GM13977 (cell line): ENCODE data around the gene FUT7.

Experiments used
- DNase-seq: peaks from one replicate; pipeline ENCODE4 v3.0.0; 2012; ENCODE audit warnings: low spot score
- in situ Hi-C: fragments of 300-500 bp; cut with MboI; formaldehyde crosslinking; loops from one replicate; pipeline ENCODE4 v1.12.0; 2022; ENCODE audit warnings: low sequenced_read_pairs, low pct_unique_long_range_greater_than_20kb, mixed read lengths, inconsistent platforms; ENCODE audit not compliant: unreplicated experiment
- TF ChIP-seq, protein P1 (sequence below): IDR thresholded peaks from 2 replicates; pipeline ENCODE4 v1.5.1; 2012; ENCODE audit warnings: mild to moderate bottlenecking, control low read depth; ENCODE audit not compliant: insufficient read depth; ENCODE audit errors: extremely low read depth, missing control alignments

Gene FUT7

DNA sequence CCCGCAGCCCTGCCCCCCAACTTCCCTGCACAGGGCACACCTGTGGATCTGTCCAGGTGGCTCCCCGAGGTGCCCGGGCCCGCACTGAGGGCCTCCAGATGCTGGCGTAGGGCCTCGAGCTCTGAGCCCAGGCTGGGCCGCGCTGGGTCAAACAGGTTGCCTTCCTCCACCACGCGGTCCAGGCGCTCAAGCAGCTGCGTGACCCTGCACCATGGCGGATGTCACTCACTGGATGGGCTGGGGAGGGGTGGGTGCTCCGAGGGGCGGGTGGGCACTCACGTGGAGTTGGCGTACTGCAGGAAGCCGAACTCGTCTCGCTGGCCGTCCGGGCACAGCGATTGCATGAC is 9.3 kb downstream of the FUT7 start:
- TF ChIP-seq, protein P1, sequence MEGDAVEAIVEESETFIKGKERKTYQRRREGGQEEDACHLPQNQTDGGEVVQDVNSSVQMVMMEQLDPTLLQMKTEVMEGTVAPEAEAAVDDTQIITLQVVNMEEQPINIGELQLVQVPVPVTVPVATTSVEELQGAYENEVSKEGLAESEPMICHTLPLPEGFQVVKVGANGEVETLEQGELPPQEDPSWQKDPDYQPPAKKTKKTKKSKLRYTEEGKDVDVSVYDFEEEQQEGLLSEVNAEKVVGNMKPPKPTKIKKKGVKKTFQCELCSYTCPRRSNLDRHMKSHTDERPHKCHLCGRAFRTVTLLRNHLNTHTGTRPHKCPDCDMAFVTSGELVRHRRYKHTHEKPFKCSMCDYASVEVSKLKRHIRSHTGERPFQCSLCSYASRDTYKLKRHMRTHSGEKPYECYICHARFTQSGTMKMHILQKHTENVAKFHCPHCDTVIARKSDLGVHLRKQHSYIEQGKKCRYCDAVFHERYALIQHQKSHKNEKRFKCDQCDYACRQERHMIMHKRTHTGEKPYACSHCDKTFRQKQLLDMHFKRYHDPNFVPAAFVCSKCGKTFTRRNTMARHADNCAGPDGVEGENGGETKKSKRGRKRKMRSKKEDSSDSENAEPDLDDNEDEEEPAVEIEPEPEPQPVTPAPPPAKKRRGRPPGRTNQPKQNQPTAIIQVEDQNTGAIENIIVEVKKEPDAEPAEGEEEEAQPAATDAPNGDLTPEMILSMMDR, result no peak
- in situ Hi-C loops, result no loop called here
- no peak for DNase-seq

DNA sequence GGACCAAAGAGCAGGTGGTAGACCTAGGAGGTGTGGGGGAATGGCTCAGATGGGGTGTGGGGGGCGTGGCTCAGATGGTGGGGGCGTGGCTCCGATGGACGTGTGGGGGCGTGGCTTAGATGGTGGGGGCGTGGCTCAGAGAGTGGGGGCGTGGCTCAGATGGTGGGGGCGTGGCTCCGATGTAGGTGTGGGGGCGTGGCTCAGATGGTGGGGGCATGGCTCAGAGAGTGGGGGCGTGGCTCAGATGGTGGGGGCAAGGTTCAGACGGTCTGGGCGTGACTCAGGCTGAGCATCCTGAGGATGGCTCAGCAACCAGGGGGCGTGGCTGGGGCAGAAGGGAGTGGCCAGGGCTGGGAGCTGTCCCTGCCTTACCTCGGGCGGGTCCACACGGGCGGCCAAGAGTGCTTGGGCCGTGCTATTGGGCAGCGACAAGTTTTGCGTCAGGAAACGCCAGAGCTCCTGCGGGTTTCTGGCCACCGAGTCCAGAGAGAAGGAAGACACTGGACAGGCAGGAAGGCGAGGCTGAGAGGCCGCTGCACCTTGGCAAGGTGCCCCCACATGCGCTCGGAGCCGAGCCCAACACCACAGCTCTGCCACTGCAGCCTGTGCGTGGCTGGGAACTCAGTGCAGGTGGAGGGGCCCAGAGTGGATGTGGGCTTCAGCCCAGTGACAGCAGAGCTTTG is 9.8 kb downstream of the FUT7 start:
- TF ChIP-seq, protein P1, result no peak
- DNase-seq, result peak; percentile 78
- in situ Hi-C loops, result no loop called here

DNA sequence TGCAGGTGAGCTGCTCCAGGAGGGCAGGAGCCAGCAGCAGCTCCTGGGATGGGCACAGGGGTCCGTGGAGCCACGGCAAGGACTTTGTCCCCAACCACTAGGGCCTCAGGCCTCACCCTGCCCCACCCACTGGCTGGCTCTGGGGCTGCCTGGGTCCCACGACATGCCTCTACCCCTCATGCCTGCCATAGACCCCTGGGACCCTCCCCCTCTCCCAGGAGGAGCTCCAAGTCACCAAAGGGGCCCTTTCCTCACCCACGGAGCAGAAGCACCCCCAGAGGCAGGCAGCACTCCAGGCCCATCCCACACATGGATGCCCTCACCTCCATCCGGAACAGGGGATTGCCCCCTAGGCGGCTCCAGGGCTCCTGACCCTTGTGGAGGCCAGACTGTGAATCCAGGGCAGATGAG is 10.3 kb downstream of the FUT7 start:
- DNase-seq, result no peak
- TF ChIP-seq, protein P1, result no peak
- in situ Hi-C loops, result no loop called here

DNA sequence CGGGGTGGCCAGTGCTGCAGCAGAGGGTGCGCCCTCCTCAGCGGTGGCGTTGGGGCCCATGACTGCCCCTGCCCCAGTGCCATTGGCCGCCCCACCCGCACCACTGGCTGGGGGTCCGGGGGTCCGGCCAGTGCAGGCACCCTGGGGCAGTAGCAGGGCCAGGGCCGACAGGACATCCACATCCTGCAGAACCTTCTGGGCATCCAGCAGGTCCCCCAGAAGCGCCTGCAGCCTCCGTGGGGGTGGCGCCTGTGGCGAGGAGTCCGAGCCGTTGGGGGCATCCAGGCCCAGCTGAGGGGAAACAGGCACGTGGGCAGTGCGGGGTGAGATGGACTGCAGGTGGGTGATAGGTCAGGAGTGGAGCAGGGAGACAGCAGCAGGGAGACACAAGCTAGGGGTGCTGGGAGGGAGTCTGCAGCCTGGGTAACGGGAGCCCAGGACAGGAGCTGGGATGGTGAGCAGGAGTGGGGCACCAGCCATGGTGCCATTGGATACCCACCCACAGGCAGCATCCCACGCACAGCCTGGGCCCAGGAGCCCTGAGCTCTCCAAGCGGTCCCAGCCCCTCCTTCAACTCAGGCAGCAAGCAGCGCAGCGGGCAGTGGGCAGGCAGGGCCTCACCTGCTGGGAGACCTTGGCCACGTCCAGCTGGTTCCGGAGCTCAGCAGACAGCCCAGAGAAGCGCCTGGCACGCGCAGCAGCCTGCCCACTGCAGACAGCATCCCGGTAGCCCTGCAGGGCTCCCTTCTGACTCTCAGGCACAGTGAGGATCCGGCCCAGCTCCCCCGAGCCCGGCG is 10.9 kb downstream of the FUT7 start:
- no peak for DNase-seq
- in situ Hi-C loops, result no loop called here
- TF ChIP-seq, protein P1, result no peak

DNA sequence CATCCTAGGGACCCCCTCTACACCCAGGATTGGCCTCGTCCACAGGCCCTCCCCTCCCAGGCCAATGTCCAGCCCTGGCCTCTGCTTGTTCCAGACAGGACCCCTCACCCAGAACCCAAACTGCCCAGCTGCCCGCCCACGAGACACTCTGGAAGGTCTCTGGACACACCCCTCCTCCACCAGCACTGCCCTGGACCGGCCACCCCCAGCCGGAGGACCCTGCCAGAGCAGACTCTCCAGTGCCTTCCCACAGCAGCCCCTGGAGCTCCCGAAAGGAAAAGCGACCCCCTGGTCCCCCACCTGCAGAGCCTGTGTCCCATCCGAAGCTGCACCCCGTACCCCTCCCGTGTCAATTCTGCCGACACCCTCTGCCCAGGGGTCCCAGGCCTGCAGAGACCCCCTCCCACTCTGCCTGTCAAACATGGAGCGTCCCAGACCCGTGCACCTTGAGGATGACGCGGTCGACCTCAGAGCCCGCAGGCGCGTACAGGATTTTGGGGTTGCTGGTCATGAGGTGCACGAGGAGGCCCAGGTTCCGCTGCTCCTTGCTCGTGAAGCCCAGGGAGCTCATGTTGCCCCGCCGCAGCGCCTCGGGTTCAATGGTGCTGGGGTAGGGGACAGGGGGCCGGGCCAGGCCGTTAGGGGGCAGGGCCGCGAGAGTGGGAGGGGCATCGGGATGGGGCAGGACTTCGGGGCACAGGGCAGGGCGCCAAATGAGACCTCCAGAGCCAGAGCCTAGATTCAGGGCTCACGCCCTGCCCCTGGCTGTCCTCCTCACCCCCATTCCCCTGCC is 11.8 kb downstream of the FUT7 start:
- no peak for DNase-seq
- TF ChIP-seq, protein P1, result no peak
- in situ Hi-C loops, result no loop called here

DNA sequence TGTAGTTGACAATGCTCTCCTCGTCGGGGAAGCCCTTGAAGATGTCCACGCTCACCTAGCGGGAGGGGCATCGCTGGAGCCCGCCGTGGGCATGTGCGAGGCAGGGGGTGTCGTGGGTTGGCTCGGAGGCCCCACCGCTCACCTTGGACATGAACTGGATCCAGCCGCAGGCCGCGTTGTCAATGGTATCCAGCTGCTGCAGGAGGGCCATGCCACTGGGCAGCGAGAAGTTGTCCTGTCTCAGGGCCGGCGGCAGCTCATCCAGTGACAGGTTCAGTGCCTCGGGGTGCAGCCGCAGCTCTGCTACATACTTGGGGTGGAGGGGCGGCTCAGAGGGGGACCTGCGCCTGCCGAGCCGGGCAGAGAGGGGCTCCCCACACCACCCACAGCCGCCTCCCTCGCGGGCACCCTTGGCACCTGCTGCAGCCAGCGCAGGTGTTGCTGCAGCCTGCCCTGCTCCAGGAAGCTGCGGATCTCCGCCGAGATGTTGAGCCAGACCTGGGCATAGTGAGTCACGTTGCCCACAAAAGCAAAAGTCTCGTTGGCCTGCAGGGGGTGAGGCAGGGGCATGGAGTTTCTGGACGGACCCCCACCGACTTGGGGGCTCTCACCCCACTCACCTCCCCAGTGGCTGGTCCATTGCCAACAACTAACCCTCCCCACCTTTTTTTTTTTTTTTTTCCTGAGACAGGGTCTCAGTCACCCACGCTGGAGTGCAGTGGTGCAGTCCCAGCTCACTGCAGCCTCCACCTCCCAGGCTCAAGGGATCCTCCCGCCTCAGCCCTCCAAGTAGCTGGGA is 12.9 kb downstream of the FUT7 start:
- no peak for DNase-seq
- in situ Hi-C loops, result no loop called here
- TF ChIP-seq, protein P1, result no peak
